GM12891 (cell line): Measurements from ENCODE around the gene MAPK8IP3.

ENCODE experiments used
- POLR2A ChIP-seq: IDR thresholded peaks from 2 replicates; pipeline ENCODE4 v1.6.1; 2011; ENCODE audit warnings: low read depth, low read length, control low read depth
- POLR2AphosphoS5 ChIP-seq: IDR thresholded peaks from 2 replicates; pipeline ENCODE4 v1.6.1; 2011; ENCODE audit warnings: low read depth, low read length, control low read depth

GRCh38 chr16:1745900-1746692 lies 40.1 kb downstream of the MAPK8IP3 start:
- TF ChIP-seq POLR2AphosphoS5 (no peak), POLR2A (no peak)
